ENCODE data around the gene SZRD1.

DNA sequence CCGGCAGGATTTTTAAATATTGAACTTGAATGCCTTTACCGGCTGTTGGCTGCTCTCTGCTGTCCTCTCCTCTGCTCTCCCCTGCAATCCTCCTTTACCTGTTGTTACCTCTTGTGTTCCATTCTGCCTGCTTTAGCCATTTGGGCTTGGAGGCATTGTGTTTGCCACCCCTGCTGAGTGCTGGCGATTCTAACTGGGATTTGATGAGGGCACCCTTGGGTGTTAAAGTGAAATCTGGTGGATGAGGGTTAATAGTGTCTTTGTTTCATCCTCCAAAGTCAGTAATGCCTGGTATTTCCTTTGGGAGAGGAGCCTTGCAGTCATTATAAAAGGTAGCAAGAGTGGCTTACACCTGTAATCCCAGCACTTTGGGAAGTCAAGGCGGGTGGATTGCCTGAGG is 9.9 kb downstream of the SZRD1 start:
- TF ChIP-seq, protein P1, sequence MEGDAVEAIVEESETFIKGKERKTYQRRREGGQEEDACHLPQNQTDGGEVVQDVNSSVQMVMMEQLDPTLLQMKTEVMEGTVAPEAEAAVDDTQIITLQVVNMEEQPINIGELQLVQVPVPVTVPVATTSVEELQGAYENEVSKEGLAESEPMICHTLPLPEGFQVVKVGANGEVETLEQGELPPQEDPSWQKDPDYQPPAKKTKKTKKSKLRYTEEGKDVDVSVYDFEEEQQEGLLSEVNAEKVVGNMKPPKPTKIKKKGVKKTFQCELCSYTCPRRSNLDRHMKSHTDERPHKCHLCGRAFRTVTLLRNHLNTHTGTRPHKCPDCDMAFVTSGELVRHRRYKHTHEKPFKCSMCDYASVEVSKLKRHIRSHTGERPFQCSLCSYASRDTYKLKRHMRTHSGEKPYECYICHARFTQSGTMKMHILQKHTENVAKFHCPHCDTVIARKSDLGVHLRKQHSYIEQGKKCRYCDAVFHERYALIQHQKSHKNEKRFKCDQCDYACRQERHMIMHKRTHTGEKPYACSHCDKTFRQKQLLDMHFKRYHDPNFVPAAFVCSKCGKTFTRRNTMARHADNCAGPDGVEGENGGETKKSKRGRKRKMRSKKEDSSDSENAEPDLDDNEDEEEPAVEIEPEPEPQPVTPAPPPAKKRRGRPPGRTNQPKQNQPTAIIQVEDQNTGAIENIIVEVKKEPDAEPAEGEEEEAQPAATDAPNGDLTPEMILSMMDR (IDR thresholded peaks at IDR 0.05), result no peak
- no peak for TF ChIP-seq POLR2A (IDR thresholded peaks at IDR 0.05)

Data from uterus (tissue), 2 donors.